ENCODE measurements around the gene PDIK1L. TPM values are rescaled to one million over a fixed set of nuclear protein-coding genes. Genes with fewer than 3 reads are reported as not detected.

PDIK1L gene
- total and polyA plus RNA-seq, 9 of the 15 experiments (the other 6 are each of a cell fraction or from before 2014, with no cell fraction given) = 12.8 to 30.2 (median 21.5) TPM

DNA sequence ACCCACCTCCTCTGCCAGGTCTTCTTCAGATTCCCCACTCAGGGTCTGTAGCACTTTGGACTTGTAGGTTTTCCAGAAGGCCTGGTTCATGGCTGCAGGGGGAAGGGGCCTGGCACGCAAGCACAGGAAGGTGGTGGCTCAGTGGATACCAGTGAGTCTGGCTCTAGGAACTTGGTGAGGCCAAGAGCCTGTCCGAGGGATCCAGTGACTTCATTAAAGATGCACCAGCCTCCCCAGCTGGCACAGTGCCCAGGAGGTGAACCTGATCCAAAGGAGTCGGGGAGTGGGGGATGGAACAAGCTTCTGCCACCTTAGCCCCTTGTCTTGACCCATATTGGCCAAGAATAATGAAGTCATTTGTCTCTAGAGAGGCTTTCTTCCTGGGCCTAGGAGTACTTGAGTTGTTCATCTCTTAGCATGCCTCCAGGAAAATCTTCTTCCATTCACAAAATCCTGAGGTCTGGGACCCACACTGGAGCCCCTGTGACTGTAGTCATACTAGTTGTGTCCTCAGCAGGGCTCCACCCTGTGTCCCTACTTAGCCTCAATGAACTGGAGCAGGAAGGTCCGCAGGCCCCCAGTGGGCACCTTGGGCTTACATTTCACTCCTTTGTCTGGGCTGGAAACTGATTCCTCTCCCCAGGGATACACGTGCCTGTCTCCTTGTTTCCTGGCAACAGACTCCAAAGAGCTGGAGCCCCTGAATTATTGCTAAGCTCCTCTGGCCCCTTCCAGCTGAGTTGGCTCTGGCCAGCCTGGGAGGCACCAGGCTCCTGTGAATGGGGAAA, 57.0 kb downstream of the PDIK1L start, which contains the start of gene C1orf232 (continued):
- TF ChIP-seq, protein P1, sequence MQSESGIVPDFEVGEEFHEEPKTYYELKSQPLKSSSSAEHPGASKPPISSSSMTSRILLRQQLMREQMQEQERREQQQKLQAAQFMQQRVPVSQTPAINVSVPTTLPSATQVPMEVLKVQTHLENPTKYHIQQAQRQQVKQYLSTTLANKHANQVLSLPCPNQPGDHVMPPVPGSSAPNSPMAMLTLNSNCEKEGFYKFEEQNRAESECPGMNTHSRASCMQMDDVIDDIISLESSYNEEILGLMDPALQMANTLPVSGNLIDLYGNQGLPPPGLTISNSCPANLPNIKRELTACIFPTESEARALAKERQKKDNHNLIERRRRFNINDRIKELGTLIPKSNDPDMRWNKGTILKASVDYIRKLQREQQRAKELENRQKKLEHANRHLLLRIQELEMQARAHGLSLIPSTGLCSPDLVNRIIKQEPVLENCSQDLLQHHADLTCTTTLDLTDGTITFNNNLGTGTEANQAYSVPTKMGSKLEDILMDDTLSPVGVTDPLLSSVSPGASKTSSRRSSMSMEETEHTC (IDR thresholded peaks at IDR 0.05) = no peak
- no peak for TF ChIP-seq GATAD2A (IDR thresholded peaks at IDR 0.05)
- TF ChIP-seq, protein P2, sequence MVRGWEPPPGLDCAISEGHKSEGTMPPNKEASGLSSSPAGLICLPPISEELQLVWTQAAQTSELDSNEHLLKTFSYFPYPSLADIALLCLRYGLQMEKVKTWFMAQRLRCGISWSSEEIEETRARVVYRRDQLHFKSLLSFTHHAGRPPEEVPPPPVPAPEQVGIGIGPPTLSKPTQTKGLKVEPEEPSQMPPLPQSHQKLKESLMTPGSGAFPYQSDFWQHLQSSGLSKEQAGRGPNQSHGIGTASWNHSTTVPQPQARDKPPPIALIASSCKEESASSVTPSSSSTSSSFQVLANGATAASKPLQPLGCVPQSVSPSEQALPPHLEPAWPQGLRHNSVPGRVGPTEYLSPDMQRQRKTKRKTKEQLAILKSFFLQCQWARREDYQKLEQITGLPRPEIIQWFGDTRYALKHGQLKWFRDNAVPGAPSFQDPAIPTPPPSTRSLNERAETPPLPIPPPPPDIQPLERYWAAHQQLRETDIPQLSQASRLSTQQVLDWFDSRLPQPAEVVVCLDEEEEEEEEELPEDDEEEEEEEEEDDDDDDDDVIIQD (CRISPR knock-in tag; IDR thresholded peaks at IDR 0.05) = no peak
- TF ChIP-seq, protein P3, sequence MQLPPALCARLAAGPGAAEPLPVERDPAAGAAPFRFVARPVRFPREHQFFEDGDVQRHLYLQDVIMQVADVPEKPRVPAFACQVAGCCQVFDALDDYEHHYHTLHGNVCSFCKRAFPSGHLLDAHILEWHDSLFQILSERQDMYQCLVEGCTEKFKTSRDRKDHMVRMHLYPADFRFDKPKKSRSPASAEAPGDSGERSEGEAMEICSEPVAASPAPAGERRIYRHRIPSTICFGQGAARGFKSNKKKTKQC (CRISPR knock-in tag; IDR thresholded peaks at IDR 0.05) = no peak
- no peak for TF ChIP-seq CCNT2 (IDR thresholded peaks at IDR 0.05; ENCODE audit: borderline replicate concordance, extremely low read depth, insufficient read length, low read depth, low read length)
- TF ChIP-seq, protein P4, sequence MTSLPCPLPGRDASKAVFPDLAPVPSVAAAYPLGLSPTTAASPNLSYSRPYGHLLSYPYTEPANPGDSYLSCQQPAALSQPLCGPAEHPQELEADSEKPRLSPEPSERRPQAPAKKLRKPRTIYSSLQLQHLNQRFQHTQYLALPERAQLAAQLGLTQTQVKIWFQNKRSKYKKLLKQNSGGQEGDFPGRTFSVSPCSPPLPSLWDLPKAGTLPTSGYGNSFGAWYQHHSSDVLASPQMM (CRISPR knock-in tag; IDR thresholded peaks at IDR 0.05) = no peak
- TF ChIP-seq, protein P5, sequence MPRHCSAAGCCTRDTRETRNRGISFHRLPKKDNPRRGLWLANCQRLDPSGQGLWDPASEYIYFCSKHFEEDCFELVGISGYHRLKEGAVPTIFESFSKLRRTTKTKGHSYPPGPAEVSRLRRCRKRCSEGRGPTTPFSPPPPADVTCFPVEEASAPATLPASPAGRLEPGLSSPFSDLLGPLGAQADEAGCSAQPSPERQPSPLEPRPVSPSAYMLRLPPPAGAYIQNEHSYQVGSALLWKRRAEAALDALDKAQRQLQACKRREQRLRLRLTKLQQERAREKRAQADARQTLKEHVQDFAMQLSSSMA (CRISPR knock-in tag; IDR thresholded peaks at IDR 0.05) = no peak
- TF ChIP-seq U2AF2 (optimal IDR thresholded peaks at IDR 0.05; ENCODE audit: low read depth, low read length) = no peak
- no peak for TF ChIP-seq WHSC1 (IDR thresholded peaks at IDR 0.05; ENCODE audit: low read length)
